HG02970 (cell line): ENCODE measurements around the gene MAP2K6.

Source experiments
- ATAC-seq: cut with Tn5 transposase; IDR thresholded peaks from one replicate; pipeline ENCODE4 v1.9.1; 2021; ENCODE audit warnings: mild to moderate bottlenecking, moderate library complexity, moderate number of reproducible peaks; ENCODE audit not compliant: unreplicated experiment, low FRiP score

Gene MAP2K6

GRCh38 chr17:69425978-69426377 is 11.5 kb downstream of the MAP2K6 start:
- ATAC-seq = no peak

- no peak for ATAC-seq
Observed at GRCh38 chr17:69427486-69428197, 13.1 kb downstream of the MAP2K6 start.

- no peak for ATAC-seq
Observed at GRCh38 chr17:69428252-69428980, 13.9 kb downstream of the MAP2K6 start.

- no peak for ATAC-seq
Observed at GRCh38 chr17:69430488-69430887, 16.0 kb downstream of the MAP2K6 start.

DNA sequence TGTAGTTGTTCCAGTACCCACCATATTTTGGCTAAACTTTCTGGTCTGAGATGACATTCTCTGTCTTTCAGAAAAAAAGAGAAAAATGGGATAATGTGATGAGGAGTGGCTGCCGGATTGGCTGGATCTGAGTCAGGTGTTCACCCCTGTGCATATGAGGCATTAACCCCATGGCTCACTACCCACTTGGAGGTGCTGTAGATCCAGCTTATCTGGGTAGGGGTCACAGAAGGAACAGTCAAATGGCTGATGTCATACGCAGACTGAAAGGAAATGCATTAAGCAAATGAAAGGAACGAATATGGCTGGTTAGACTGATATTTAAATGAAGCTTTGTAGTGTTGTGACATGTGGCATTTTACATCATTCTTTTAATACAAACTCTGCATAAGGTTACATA is 17.3 kb downstream of the MAP2K6 start:
- ATAC-seq = no peak

DNA sequence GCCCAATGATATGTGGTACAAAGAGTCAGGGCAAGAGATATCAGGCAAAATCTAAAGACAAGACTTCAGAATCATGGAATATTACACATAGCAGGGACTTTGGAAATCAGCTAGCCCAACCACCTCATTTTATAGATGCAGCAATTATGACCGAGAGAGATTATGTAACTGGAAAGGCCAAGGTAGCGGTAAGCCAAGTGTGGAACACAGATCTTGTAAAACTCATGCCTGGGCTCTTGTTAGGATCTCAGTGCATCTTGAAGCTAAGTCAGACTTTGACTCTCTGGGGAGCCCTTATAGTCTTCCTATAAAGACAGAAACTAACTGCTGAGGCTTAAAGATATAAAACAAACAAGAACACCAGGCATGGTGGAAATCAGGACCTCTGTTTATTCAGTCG is 18.6 kb downstream of the MAP2K6 start:
- no peak for ATAC-seq

- no peak for ATAC-seq
Observed at GRCh38 chr17:69434164-69434579, 19.7 kb downstream of the MAP2K6 start.

GRCh38 chr17:69435971-69436696 is 21.6 kb downstream of the MAP2K6 start:
- no peak for ATAC-seq

- ATAC-seq = no peak
Observed at GRCh38 chr17:69437475-69437874, 23.0 kb downstream of the MAP2K6 start.

DNA sequence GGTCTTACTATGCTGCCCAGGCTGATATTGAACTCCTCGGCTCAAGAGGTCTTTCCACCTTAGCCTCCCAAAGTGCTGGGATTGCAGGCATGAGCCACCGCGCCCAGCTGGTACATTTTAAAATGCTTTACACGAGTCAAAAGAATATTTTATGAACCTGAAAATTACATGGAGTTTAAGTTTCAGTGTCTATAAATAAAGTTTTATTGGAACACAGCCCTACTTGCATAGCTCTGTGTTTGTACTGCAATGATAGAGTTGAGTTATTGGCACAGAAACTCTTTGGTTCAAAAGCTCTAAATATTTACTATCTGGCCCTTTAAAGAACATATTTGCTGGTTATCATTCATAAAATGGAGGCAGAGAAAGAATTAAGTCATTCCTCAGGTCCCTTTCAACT is 24.3 kb downstream of the MAP2K6 start:
- no peak for ATAC-seq

DNA sequence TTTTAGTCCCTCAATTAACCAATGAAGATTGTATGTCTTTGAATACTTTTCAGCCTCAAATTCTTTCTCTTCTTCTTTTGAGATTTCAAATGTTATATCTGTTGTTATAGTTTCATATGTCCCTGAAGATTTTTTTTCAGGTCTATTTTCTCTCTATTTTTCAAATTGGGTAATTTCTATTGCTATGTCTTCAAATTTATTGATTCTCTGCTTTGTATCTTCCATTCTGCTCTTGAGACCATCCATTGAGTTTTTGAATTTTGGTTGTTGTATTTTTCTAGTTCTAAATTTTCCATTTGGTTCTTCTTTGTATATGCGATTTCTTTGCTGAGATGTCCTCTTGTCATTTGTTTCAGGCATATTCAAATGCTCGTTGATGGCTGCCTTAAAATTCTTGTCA is 26.7 kb downstream of the MAP2K6 start:
- ATAC-seq = no peak

GRCh38 chr17:69443138-69443537 is 28.6 kb downstream of the MAP2K6 start:
- ATAC-seq = no peak

DNA sequence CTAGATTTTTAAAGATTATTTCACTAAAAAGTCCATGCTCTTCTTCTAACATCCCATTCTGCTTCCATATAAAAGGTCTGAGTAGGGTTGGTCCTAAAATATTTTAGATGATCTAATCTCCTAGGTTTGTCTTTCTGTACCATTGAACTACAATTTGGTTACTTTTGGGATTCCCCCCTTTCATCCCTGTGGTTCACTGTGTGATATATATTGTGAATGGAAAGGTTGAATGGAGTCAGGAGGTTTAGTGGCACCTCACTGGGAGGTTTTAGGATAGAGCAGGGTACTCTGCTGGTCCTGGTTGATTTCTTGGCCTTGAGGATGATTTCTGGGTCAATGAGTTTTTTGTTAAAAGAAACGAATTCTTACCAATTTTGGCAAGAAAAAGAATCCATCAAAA is 29.5 kb downstream of the MAP2K6 start:
- no peak for ATAC-seq

DNA sequence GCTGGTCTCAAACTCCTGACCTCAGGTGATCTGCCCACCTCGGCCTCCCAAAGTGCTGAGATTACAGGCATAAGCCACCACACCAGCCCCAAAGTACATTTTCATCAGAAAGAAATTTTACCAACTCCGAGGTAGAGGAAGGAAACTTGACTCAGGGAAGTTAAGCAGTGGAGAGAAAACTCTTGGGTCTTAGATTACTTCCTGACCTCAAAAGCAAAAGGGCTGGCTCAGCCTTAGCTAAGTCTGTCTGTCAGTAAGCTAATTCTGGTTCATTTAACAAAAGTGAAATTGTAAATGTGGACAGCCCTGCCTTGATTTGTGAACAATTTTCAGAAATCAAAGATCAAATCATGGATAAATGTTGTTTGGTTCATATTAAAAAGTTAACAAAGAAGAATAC is 30.6 kb downstream of the MAP2K6 start:
- no peak for ATAC-seq

GRCh38 chr17:69447726-69448125 is 33.2 kb downstream of the MAP2K6 start:
- ATAC-seq = no peak

- ATAC-seq = no peak
Observed at GRCh38 chr17:69448431-69449102, 34.1 kb downstream of the MAP2K6 start.

GRCh38 chr17:69450131-69450530 is 35.6 kb downstream of the MAP2K6 start:
- ATAC-seq = no peak

GRCh38 chr17:69450918-69451317 is 36.4 kb downstream of the MAP2K6 start:
- ATAC-seq = no peak

GRCh38 chr17:69451416-69452394 is 37.2 kb downstream of the MAP2K6 start:
- no peak for ATAC-seq
